Hepatocyte (in vitro differentiated cells): Measurements from ENCODE around the gene PNMA6E.

Experiments used
- EZH2 ChIP-seq: fragments of 200-600 bp; sonication (generic); IDR thresholded peaks from 2 replicates; pipeline ENCODE4 v1.6.1; 2016; ENCODE audit warnings: antibody characterized with exemption, mild to moderate bottlenecking, borderline replicate concordance
- EZH2phosphoT487 ChIP-seq: fragments of 200-600 bp; sonication (generic); IDR thresholded peaks from one replicate; pipeline ENCODE4 v1.6.1; 2018; ENCODE audit warnings: antibody characterized with exemption, mild to moderate bottlenecking, low read depth, moderate library complexity; ENCODE audit not compliant: unreplicated experiment, severe bottlenecking
- TF ChIP-seq, protein P1 (sequence below): fragments of 200-600 bp; sonication (generic); IDR thresholded peaks from 2 replicates; pipeline ENCODE4 v1.5.1; 2016; ENCODE audit warnings: antibody characterized with exemption, mild to moderate bottlenecking; ENCODE audit not compliant: poor library complexity

DNA sequence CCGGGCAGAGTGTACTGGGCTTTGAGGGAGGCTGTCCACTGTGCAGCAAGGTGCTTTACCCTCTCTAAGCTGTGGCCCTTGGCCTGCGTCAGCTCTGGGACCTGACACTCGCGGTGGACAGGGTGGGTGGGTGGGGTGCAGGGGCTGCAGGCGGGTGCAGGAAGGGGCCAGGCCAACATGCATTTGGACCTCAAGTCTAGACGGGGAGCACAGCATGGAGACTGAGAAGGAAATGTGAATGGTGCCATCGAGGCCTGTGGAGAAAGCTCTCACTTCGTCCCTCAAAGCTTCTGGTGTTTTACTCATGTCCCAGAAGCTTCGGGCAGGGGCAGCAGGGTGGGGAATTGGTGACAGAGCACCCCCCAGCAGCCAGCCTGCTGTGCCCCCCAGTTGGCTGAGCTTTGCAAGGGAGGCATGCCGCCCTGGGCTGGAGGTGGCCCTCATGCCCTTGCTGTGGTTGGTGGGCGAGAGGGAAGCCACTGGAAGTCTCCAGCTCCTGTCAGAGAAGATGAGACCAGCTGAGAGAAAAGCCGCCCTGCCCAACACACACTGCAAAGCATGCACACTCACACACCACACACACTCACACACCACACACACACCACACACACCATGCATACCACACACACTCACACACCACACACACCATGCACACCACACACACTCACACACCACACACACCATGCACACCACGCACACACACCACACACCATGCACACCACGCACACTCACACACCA, 12.3 kb downstream of the PNMA6E start:
- no peak for TF ChIP-seq EZH2
- TF ChIP-seq, protein P1, sequence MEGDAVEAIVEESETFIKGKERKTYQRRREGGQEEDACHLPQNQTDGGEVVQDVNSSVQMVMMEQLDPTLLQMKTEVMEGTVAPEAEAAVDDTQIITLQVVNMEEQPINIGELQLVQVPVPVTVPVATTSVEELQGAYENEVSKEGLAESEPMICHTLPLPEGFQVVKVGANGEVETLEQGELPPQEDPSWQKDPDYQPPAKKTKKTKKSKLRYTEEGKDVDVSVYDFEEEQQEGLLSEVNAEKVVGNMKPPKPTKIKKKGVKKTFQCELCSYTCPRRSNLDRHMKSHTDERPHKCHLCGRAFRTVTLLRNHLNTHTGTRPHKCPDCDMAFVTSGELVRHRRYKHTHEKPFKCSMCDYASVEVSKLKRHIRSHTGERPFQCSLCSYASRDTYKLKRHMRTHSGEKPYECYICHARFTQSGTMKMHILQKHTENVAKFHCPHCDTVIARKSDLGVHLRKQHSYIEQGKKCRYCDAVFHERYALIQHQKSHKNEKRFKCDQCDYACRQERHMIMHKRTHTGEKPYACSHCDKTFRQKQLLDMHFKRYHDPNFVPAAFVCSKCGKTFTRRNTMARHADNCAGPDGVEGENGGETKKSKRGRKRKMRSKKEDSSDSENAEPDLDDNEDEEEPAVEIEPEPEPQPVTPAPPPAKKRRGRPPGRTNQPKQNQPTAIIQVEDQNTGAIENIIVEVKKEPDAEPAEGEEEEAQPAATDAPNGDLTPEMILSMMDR: no peak
- TF ChIP-seq EZH2phosphoT487: no peak
